BLaER1 treated with 17β-estradiol and CSF1 and Interleukin-3, amounts not matched to agents 10 nM and 100 nM (cell line): ENCODE measurements around the gene COL4A1.
A peak's percentile ranks its signal among the peaks of the same experiment; 100 is the strongest.

Experiments
- H3K27ac ChIP-seq, 11 experiments: shearing (Covaris generic); formaldehyde crosslinking; 2 replicates each; pipeline ENCODE4 v1.8.1; 2022
- H3K27me3 ChIP-seq, 11 experiments: shearing (Covaris generic); formaldehyde crosslinking; 2 replicates each; pipeline ENCODE4 v1.8.1; 2022
- H3K36me3 ChIP-seq, 11 experiments: shearing (Covaris generic); formaldehyde crosslinking; 2 replicates each; pipeline ENCODE4 v1.8.1; 2022
- H3K4me1 ChIP-seq, 10 experiments: shearing (Covaris generic); formaldehyde crosslinking; 2 replicates each; pipeline ENCODE4 v1.8.1; 2022
- H3K4me2 ChIP-seq, 11 experiments: shearing (Covaris generic); formaldehyde crosslinking; 2 replicates each; pipeline ENCODE4 v1.8.1; 2022
- H3K4me3 ChIP-seq, 10 experiments: shearing (Covaris generic); formaldehyde crosslinking; 2 replicates each; pipeline ENCODE4 v1.8.1; 2022
- H3K9ac ChIP-seq, 11 experiments: shearing (Covaris generic); formaldehyde crosslinking; 2 replicates each; pipeline ENCODE4 v1.8.1; 2022
- H3K9me3 ChIP-seq, 11 experiments: shearing (Covaris generic); formaldehyde crosslinking; replicated peaks in 1 of 11; 2 replicates each; pipeline ENCODE4 v1.8.1; 2022
- H4K20me1 ChIP-seq, 11 experiments: shearing (Covaris generic); formaldehyde crosslinking; 2 replicates each; pipeline ENCODE4 v1.8.1; 2022
- Cebpa-rat ChIP-seq, 11 experiments: shearing (Covaris generic); IDR thresholded peaks; 2 replicates each; pipeline ENCODE4 v1.8.1; 2022

The COL4A1 gene

GRCh38 chr13:110107568-110108347 lies 199.2 kb downstream of the COL4A1 start:
- Histone ChIP-seq H3K36me3 (no peaks in the 10 kb centered on the region), H3K27ac (peak overlapping the region in 4 of 11 experiments; percentile 15 to 80 (median 26); a peak in 3 of 22 replicates), H3K9me3 (peaks cover 0 to 7% (median 4%) of the 10 kb centered on the region in 11 experiments; a peak in 14 of 22 replicates), H3K4me2 (peak overlapping the region in 8 of 11 experiments; percentile 84 to 95 (median 93); a peak in 15 of 22 replicates), H4K20me1 (no peaks in the 10 kb centered on the region), H3K4me1 (peaks cover 16 to 59% (median 42%) of the 10 kb centered on the region in 10 experiments), H3K4me3 (no peak overlapping the region), H3K27me3 (no peaks in the 10 kb centered on the region), H3K9ac (no peak overlapping the region; a peak in 1 of 22 replicates)
- no peak for TF ChIP-seq Cebpa-rat (IDR thresholded peaks at IDR 0.05)

GRCh38 chr13:110106726-110107125 lies 200.2 kb downstream of the COL4A1 start:
- peaks cover 9 to 18% (median 14%) of the 10 kb centered on the region in 11 experiments; a peak in 21 of 22 replicates for H3K9me3 ChIP-seq
- H3K9ac ChIP-seq, result peak overlapping the region in 1 of 11 experiments; percentile 39; a peak in 1 of 22 replicates
- H3K4me3 ChIP-seq, result no peak overlapping the region
- no peaks in the 10 kb centered on the region for H3K36me3 ChIP-seq
- TF ChIP-seq Cebpa-rat (IDR thresholded peaks at IDR 0.05), result no peak
- no peaks in the 10 kb centered on the region for H4K20me1 ChIP-seq
- no peaks in the 10 kb centered on the region for H3K27me3 ChIP-seq
- H3K4me1 ChIP-seq, result peaks cover 16 to 54% (median 40%) of the 10 kb centered on the region in 10 experiments
- peak overlapping the region in 2 of 11 experiments; percentile 25 to 32; a peak in 1 of 22 replicates for H3K27ac ChIP-seq
- H3K4me2 ChIP-seq, result peak overlapping the region in 4 of 11 experiments; percentile 6 to 95 (median 46); a peak in 4 of 22 replicates

- H3K36me3 ChIP-seq, result no peaks in the 10 kb centered on the region
Observed at GRCh38 chr13:110105136-110105535, 201.8 kb downstream of the COL4A1 start.

GRCh38 chr13:110103534-110103933 lies 203.4 kb downstream of the COL4A1 start:
- Histone ChIP-seq H3K4me2 (no peak overlapping the region), H3K27me3 (no peaks in the 10 kb centered on the region), H3K36me3 (no peaks in the 10 kb centered on the region), H3K9me3 (peaks cover 41 to 50% (median 46%) of the 10 kb centered on the region in 11 experiments), H3K4me3 (no peak overlapping the region), H3K27ac (no peak overlapping the region), H3K4me1 (peaks cover 0 to 32% (median 18%) of the 10 kb centered on the region in 10 experiments; a peak in 17 of 20 replicates), H3K9ac (no peak overlapping the region), H4K20me1 (no peaks in the 10 kb centered on the region)
- no peak for TF ChIP-seq Cebpa-rat (IDR thresholded peaks at IDR 0.05)

More at GRCh38 chr13:110105136-110105535, 201.8 kb downstream of the COL4A1 start:
- Histone ChIP-seq H3K9me3 (peaks cover 25 to 34% (median 30%) of the 10 kb centered on the region in 11 experiments), H3K4me2 (no peak overlapping the region), H3K4me3 (no peak overlapping the region), H3K27ac (no peak overlapping the region), H3K4me1 (peaks cover 14 to 48% (median 34%) of the 10 kb centered on the region in 10 experiments), H3K27me3 (no peaks in the 10 kb centered on the region), H4K20me1 (no peaks in the 10 kb centered on the region), H3K9ac (no peak overlapping the region)
- TF ChIP-seq Cebpa-rat (IDR thresholded peaks at IDR 0.05), result no peak

GRCh38 chr13:110103026-110103425 lies 203.9 kb downstream of the COL4A1 start:
- Histone ChIP-seq H3K9ac (no peak overlapping the region), H3K4me3 (no peak overlapping the region), H3K27me3 (no peaks in the 10 kb centered on the region), H3K36me3 (no peaks in the 10 kb centered on the region), H4K20me1 (no peaks in the 10 kb centered on the region), H3K9me3 (peaks cover 46 to 53% (median 51%) of the 10 kb centered on the region in 11 experiments), H3K4me1 (peaks cover 0 to 27% (median 13%) of the 10 kb centered on the region in 10 experiments; a peak in 14 of 20 replicates), H3K27ac (no peak overlapping the region), H3K4me2 (no peak overlapping the region)
- no peak for TF ChIP-seq Cebpa-rat (IDR thresholded peaks at IDR 0.05)

- peaks cover 50 to 62% (median 61%) of the 10 kb centered on the region in 11 experiments for H3K9me3 ChIP-seq
- no peak overlapping the region for H3K4me3 ChIP-seq
- no peaks in the 10 kb centered on the region for H4K20me1 ChIP-seq
- no peaks in the 10 kb centered on the region for H3K27me3 ChIP-seq
- no peak overlapping the region for H3K9ac ChIP-seq
- H3K4me1 ChIP-seq, result peaks cover 0 to 17% (median 4%) of the 10 kb centered on the region in 10 experiments; a peak in 9 of 20 replicates
- no peaks in the 10 kb centered on the region for H3K36me3 ChIP-seq
- H3K4me2 ChIP-seq, result no peak overlapping the region
- no peak for TF ChIP-seq Cebpa-rat (IDR thresholded peaks at IDR 0.05)
- no peak overlapping the region for H3K27ac ChIP-seq
Observed at GRCh38 chr13:110102053-110102452, 204.9 kb downstream of the COL4A1 start.

GRCh38 chr13:110099922-110100321 lies 207.0 kb downstream of the COL4A1 start:
- TF ChIP-seq Cebpa-rat (IDR thresholded peaks at IDR 0.05), result no peak

More at GRCh38 chr13:110099922-110100321, 207.0 kb downstream of the COL4A1 start:
- Histone ChIP-seq H4K20me1 (no peaks in the 10 kb centered on the region), H3K27ac (no peak overlapping the region), H3K36me3 (no peaks in the 10 kb centered on the region), H3K9me3 (peaks cover 50 to 72% (median 62%) of the 10 kb centered on the region in 11 experiments), H3K4me3 (no peak overlapping the region), H3K27me3 (no peaks in the 10 kb centered on the region), H3K9ac (no peak overlapping the region), H3K4me1 (peaks cover 0 to 7% (median 0%) of the 10 kb centered on the region in 10 experiments; a peak in 2 of 20 replicates), H3K4me2 (no peak overlapping the region)
